Ovary (tissue), 9 donors: Measurements from ENCODE around the gene APBB1. TPM values are rescaled to one million over a fixed set of nuclear protein-coding genes. Genes with fewer than 3 reads are reported as not detected.

Experiments used
- DNase-seq, 5 donors: peaks; one replicate each; pipeline ENCODE4 v3.0.0-alpha.2; 2019 to 2020
- H3K27ac ChIP-seq, 2 donors: fragments of 200-600 bp; one replicate each; pipeline versions ENCODE4 v1.5.1 to v1.8.0; 2019 to 2022
- H3K27me3 ChIP-seq: fragments of 200-600 bp; one replicate; pipeline ENCODE4 v1.8.0; 2022
- H3K36me3 ChIP-seq: fragments of 200-600 bp; sonication (generic); one replicate; pipeline ENCODE4 v1.5.1; 2019
- H3K4me1 ChIP-seq: one replicate; pipeline ENCODE4 v1.8.1; 2013; ENCODE audit warnings: mild to moderate bottlenecking, moderate library complexity; ENCODE audit not compliant: insufficient read depth
- H3K4me3 ChIP-seq: fragments of 200-600 bp; sonication (generic); one replicate; pipeline ENCODE4 v1.5.1; 2017
- H3K9me3 ChIP-seq, 2 donors: fragments of 200-600 bp in 1 of 2; sonication (generic) in 1 of 2; one replicate each; pipeline versions ENCODE4 v1.5.1 to v1.8.1; 2013 to 2019; ENCODE audit warnings: mild to moderate bottlenecking in 1 of 2, moderate library complexity in 1 of 2
- EP300 ChIP-seq: sonication (generic); formaldehyde crosslinking; IDR thresholded peaks from one replicate; pipeline ENCODE4 v1.6.1; 2017; ENCODE audit warnings: antibody characterized with exemption
- POLR2A ChIP-seq: fragments of 450-650 bp; IDR thresholded peaks from one replicate; pipeline ENCODE4 v1.6.1; 2017; ENCODE audit warnings: antibody characterized with exemption, mild to moderate bottlenecking, moderate library complexity
- WGBS, 3 donors: extraction: QIAGEN DNeasy Blood & Tissue Kit in 1 of 3; methylation state at CpG; one replicate each; pipeline versions ENCODE4 v1.1.5 to v1.1.7; 2013 to 2017; 5-methylcytosine and 5-hydroxymethylcytosine counted together
- intact Hi-C, 4 donors: fragments of 100-400 bp; cut with DNase I; formaldehyde crosslinking; loops; one replicate each; pipeline versions ENCODE4 v1.11.0 to v1.15.1; 2022 to 2023
- polyA plus RNA-seq, 2 donors: library from polyadenylated mRNA; stranded (reverse); fragments of 200-250 nt in 1 of 2; fragments of 350-450 nt in 1 of 2; fragmentation: Illumina TruSeq in 1 of 2; extraction: RNeasy Lipid Tissue Mini Kit (QIAGEN cat#74804) in 1 of 2; gene quantifications; one replicate each; pipeline ENCODE4 v1.2.3, GENCODE V29; 2013 to 2014
- total RNA-seq, 7 donors: library from RNA; depleted of rRNA in 2 of 7; stranded (reverse); fragments of >200 nt in 2 of 7; fragmentation: NEBNext Ultra II Directional in 3 of 7; extraction: Animal tissue kit (Norgen Biotek cat#: 25700) in 3 of 7; gene quantifications; one replicate each; pipeline versions ENCODE4 v1.1.0 to v1.2.4, GENCODE V29; 2016 to 2023
- TF ChIP-seq, protein P1 (sequence below), 3 donors: fragments of 450-650 bp in 2 of 3; fragments of 200-600 bp in 1 of 3; IDR thresholded peaks; one replicate each; pipeline versions ENCODE4 v1.5.1 to v1.8.0; 2016 to 2022; ENCODE audit warnings: antibody characterized with exemption in 3 of 3, mild to moderate bottlenecking in 1 of 3
- donor health status: DM: no; HTN: no; CAD: no; lungs with moderate emphysema.
- donor health status: DM: no; HTN: no; CAD: no.
- donor health status: Bipolar disorder and iron deficiency.
- donor health status: DM: yes; HTN: yes; CAD: no.
- donor health status: DM: no; HTN: no; CAD: no.
- donor health status: DM: yes; HTN: yes; CAD: no.

Gene APBB1
- total and polyA plus RNA-seq, 9 donors = 34.1 to 90.9 (median 59.9) TPM

DNA sequence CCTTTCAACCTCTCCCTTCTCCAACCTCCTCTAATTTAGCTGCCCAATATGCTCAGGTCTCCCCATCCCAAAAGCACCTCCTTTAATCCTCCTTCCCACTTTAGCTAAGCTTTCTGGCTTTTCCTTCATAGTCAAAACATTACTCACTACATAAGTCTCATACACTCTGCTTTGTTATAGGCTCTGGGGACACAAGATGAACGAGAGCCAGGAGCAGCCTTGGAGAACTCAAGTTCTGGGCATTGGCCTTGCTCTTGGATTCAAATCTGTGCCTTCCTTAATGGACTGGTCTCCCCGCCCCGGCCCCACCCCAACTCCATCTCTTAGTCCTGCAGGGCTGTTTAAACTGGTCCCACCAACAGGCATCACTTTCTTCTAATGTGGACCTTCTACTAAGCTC is 33.3 kb upstream of the APBB1 start:
- no peaks in the 10 kb centered on the region for H3K27me3 ChIP-seq
- no peak for DNase-seq
- H3K4me3 ChIP-seq = no peak overlapping the region
- no peak overlapping the region for H3K27ac ChIP-seq
- no peaks in the 10 kb centered on the region for H3K36me3 ChIP-seq
- H3K4me1 ChIP-seq = no peaks in the 10 kb centered on the region
- no peaks in the 10 kb centered on the region for H3K9me3 ChIP-seq
- 86 to 89% (median 88%) methylated on average over 3 of the region's 3 CpGs for WGBS, 3 donors
- intact Hi-C loops = no loop called here
- no peak for TF ChIP-seq EP300
- no peak for TF ChIP-seq POLR2A
- TF ChIP-seq, protein P1, sequence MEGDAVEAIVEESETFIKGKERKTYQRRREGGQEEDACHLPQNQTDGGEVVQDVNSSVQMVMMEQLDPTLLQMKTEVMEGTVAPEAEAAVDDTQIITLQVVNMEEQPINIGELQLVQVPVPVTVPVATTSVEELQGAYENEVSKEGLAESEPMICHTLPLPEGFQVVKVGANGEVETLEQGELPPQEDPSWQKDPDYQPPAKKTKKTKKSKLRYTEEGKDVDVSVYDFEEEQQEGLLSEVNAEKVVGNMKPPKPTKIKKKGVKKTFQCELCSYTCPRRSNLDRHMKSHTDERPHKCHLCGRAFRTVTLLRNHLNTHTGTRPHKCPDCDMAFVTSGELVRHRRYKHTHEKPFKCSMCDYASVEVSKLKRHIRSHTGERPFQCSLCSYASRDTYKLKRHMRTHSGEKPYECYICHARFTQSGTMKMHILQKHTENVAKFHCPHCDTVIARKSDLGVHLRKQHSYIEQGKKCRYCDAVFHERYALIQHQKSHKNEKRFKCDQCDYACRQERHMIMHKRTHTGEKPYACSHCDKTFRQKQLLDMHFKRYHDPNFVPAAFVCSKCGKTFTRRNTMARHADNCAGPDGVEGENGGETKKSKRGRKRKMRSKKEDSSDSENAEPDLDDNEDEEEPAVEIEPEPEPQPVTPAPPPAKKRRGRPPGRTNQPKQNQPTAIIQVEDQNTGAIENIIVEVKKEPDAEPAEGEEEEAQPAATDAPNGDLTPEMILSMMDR (IDR thresholded peaks at IDR 0.05) = no peak

GRCh38 chr11:6448574-6448973 is 29.7 kb upstream of the APBB1 start:
- intact Hi-C loops = loop anchor here in 1 of 4 donors (10.0 kb wide), 1 partner anchor 424 kb away; no protein-coding TSS in a partner anchor
- Histone ChIP-seq H3K4me3 (no peak overlapping the region), H3K27me3 (no peaks in the 10 kb centered on the region), H3K27ac (no peak overlapping the region), H3K4me1 (no peaks in the 10 kb centered on the region), H3K9me3 (no peaks in the 10 kb centered on the region), H3K36me3 (no peaks in the 10 kb centered on the region)
- no peak for DNase-seq
- WGBS, 3 donors = 87 to 88% (median 88%) methylated on average over 3 of the region's 3 CpGs
- TF ChIP-seq, protein P1 (IDR thresholded peaks at IDR 0.05) = no peak
- TF ChIP-seq POLR2A (no peak), EP300 (no peak)

DNA sequence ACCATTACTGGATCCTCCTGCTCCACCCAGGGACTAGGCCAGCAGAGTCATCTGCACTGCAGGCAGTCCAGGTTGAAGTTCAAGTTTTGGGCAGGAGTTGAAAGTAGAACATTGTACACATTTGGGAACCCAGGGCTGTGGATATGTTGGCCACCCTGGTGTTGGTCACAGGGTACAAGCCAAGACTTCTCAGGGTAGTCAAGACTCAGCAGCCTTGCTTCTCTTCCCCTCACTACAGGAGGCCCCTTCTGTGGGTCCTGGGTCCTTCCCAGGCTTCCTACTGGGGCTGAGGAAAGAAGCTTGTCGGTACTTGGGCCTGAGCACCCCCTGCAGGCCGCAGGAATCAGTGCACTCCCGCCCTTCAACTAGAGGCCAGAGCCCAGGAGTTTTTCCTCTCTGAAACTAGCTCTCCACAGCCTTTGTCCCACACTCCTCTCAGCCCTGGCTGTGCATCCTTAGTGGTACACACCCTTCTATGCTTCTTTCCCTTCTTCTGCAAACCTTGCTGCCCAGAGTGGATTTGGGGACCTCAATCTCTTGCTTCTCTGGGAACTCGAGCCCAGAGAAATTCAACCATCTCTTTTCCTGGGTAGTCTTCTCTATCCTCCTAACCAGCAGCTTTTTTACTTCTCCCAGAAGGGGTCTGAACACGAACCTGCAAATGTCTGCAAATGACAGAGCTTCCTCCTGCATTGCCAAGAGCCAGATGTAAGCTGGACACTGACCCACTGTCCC is 24.5 kb upstream of the APBB1 start:
- H3K36me3 ChIP-seq = no peaks in the 10 kb centered on the region
- H3K4me1 ChIP-seq = no peaks in the 10 kb centered on the region
- WGBS, 3 donors = 24 to 30% (median 27%) methylated on average over 5 of the region's 5 CpGs
- no peak for TF ChIP-seq POLR2A
- TF ChIP-seq, protein P1 (IDR thresholded peaks at IDR 0.05) = peak; percentile 53 to 69 (median 53)
- no peaks in the 10 kb centered on the region for H3K9me3 ChIP-seq
- H3K27ac ChIP-seq = no peak overlapping the region
- H3K27me3 ChIP-seq = no peaks in the 10 kb centered on the region
- intact Hi-C loops = loop anchor here (2.0 to 10.0 kb wide), 4 partner anchors 63 to 419 kb away; no protein-coding TSS in a partner anchor
- peak; percentile 35 to 71 (median 62) for DNase-seq
- no peak overlapping the region for H3K4me3 ChIP-seq

GRCh38 chr11:6442441-6442840 is 23.5 kb upstream of the APBB1 start:
- Histone ChIP-seq H3K27me3 (no peaks in the 10 kb centered on the region), H3K36me3 (no peaks in the 10 kb centered on the region), H3K4me3 (no peak overlapping the region), H3K9me3 (no peaks in the 10 kb centered on the region), H3K4me1 (no peaks in the 10 kb centered on the region), H3K27ac (no peak overlapping the region)
- intact Hi-C loops = loop anchor here (2.0 to 10.0 kb wide), 4 partner anchors 62 to 418 kb away; no protein-coding TSS in a partner anchor
- DNase-seq = no peak
- WGBS, 3 donors = 87 to 89% (median 87%) methylated on average over 4 of the region's 4 CpGs
- TF ChIP-seq, protein P1 (IDR thresholded peaks at IDR 0.05) = no peak
- TF ChIP-seq POLR2A = no peak
- no peak for TF ChIP-seq EP300
